Endothelial cell of umbilical vein (primary cell): ENCODE results near the gene MINK1. TPM values are rescaled to one million over a fixed set of nuclear protein-coding genes. Genes with fewer than 3 reads are reported as not detected.

Experiments
- BruUV-seq: library from RNA; stranded (reverse); fragments of 400-500 nt; replicated peaks from 2 replicates; lab custom pipeline; 2021; lab: Mats Ljungman, UMichigan
- CTCF ChIA-PET: fragments of 300-600, 350-600 bp; sonication (Branson Sonifier 250); formaldehyde crosslinking; loops from one replicate; lab custom pipeline; 2021; ENCODE audit warnings: antibody characterized with exemption, inconsistent platforms; lab: Charles Lee
- POLR2A ChIA-PET: fragments of 300-600, 350-600 bp; sonication (Branson Sonifier 250); formaldehyde crosslinking; loops from one replicate; lab custom pipeline; 2021; ENCODE audit warnings: antibody characterized with exemption, inconsistent platforms; lab: Charles Lee
- DNase-seq: peaks from one replicate; pipeline ENCODE4 v3.0.0-alpha.2; 2011; ENCODE audit warnings: low read depth, low spot score
- FAIRE-seq: peaks from 2 replicates; lab custom pipeline; 2011; peaks lifted over from hg19 to GRCh38; lab: Jason Lieb, UNC
- H2AFZ ChIP-seq: 2 replicates; pipeline ENCODE4 v1.6.0; 2012; ENCODE audit warnings: low read depth, low read length, control low read depth, inconsistent platforms
- H3K27ac ChIP-seq: 2 replicates; pipeline ENCODE4 v1.5.1; 2011; ENCODE audit warnings: low read depth, mild to moderate bottlenecking, control low read depth, low read length, moderate library complexity; ENCODE audit not compliant: insufficient read depth
- H3K27me3 ChIP-seq, 2 experiments: 2 replicates each; pipeline versions ENCODE4 v1.6.0 to v1.6.1; 2011; ENCODE audit warnings: low read length in 2 of 2, mixed read lengths in 1 of 2; ENCODE audit not compliant: control insufficient read depth in 2 of 2, insufficient read depth in 2 of 2
- H3K36me3 ChIP-seq, 2 experiments: 2 replicates in 1 of 2; 3 replicates in 1 of 2; pipeline ENCODE4 v1.5.1; 2011; ENCODE audit warnings: low read length in 2 of 2, mild to moderate bottlenecking in 1 of 2, moderate library complexity in 1 of 2; ENCODE audit not compliant: control insufficient read depth in 2 of 2, insufficient read depth in 2 of 2; ENCODE audit errors: extremely low read depth in 1 of 2
- H3K4me1 ChIP-seq: 3 replicates; pipeline ENCODE4 v1.5.1; 2011; ENCODE audit warnings: mild to moderate bottlenecking, low read length; ENCODE audit not compliant: control insufficient read depth, insufficient read depth; ENCODE audit errors: extremely low read depth
- H3K4me2 ChIP-seq: 2 replicates; pipeline ENCODE4 v1.6.1; 2011; ENCODE audit warnings: low read length, control low read depth, mixed read lengths; ENCODE audit not compliant: insufficient read depth
- H3K4me3 ChIP-seq, 3 experiments: fragments of 200-600 bp in 1 of 3; sonication (generic), shearing (Covaris generic) in 1 of 3; replicated peaks in 1 of 3; 2 replicates each; pipeline ENCODE4 v1.5.1; 2011 to 2016; ENCODE audit warnings: control low read depth in 3 of 3, low read length in 3 of 3, mild to moderate bottlenecking in 2 of 3, inconsistent platforms in 1 of 3, low read depth in 1 of 3, moderate library complexity in 1 of 3; ENCODE audit not compliant: insufficient read depth in 1 of 3
- H3K79me2 ChIP-seq: 2 replicates; pipeline ENCODE4 v1.6.0; 2012; ENCODE audit warnings: low read length, inconsistent platforms; ENCODE audit not compliant: control insufficient read depth, insufficient read depth
- H3K9ac ChIP-seq: replicated peaks from 2 replicates; pipeline ENCODE3; 2011; ENCODE audit warnings: low read length, control low read depth; ENCODE audit not compliant: insufficient read depth; ENCODE audit errors: extremely low read depth
- H3K9me1 ChIP-seq: replicated peaks from 3 replicates; pipeline ENCODE4 v1.6.0; 2011; ENCODE audit warnings: mild to moderate bottlenecking, low read length; ENCODE audit not compliant: control insufficient read depth, insufficient read depth; ENCODE audit errors: extremely low read depth
- H3K9me3 ChIP-seq: replicated peaks from 2 replicates; pipeline ENCODE4 v1.5.1; 2012; ENCODE audit warnings: low read length, inconsistent platforms; ENCODE audit not compliant: control insufficient read depth, insufficient read depth
- H4K20me1 ChIP-seq: replicated peaks from 2 replicates; pipeline ENCODE3; 2011; ENCODE audit warnings: mild to moderate bottlenecking, low read length; ENCODE audit not compliant: control insufficient read depth, insufficient read depth; ENCODE audit errors: extremely low read depth
- CTCF ChIP-seq, 2 donors: IDR thresholded peaks; 1 replicate in 1 of 2; 2 replicates in 1 of 2; pipeline ENCODE4 v1.5.1; 2011; ENCODE audit warnings: low read length in 2 of 2, mild to moderate bottlenecking in 2 of 2, moderate library complexity in 2 of 2, control low read depth in 1 of 2, inconsistent platforms in 1 of 2, low read depth in 1 of 2; ENCODE audit not compliant: insufficient read depth in 1 of 2; ENCODE audit errors: extremely low read depth in 1 of 2
- EZH2 ChIP-seq: IDR thresholded peaks from 2 replicates; pipeline ENCODE4 v1.6.1; 2012; ENCODE audit warnings: borderline replicate concordance, low read depth, mild to moderate bottlenecking, moderate library complexity, low read length, inconsistent platforms; ENCODE audit not compliant: severe bottlenecking
- FOS ChIP-seq: IDR thresholded peaks from 2 replicates; pipeline ENCODE4 v1.6.1; 2011; ENCODE audit warnings: mild to moderate bottlenecking, low read length, moderate library complexity, borderline replicate concordance; ENCODE audit not compliant: insufficient read depth
- GATA2 ChIP-seq: IDR thresholded peaks from 2 replicates; pipeline ENCODE4 v1.7.0; 2011; ENCODE audit warnings: low read depth, mild to moderate bottlenecking, moderate library complexity, mixed read lengths, low read length; ENCODE audit not compliant: insufficient read length, insufficient read depth
- JUN ChIP-seq: IDR thresholded peaks from 2 replicates; pipeline ENCODE4 v1.6.1; 2011; ENCODE audit warnings: borderline replicate concordance, low read depth; ENCODE audit not compliant: insufficient read length, insufficient read depth
- MAX ChIP-seq: IDR thresholded peaks from 2 replicates; pipeline ENCODE4 v1.6.1; 2011; ENCODE audit not compliant: insufficient read depth, insufficient read length
- MYC ChIP-seq: IDR thresholded peaks from one replicate; pipeline ENCODE4 v1.6.1; 2011; ENCODE audit warnings: mild to moderate bottlenecking, low read depth, low read length
- POLR2A ChIP-seq: IDR thresholded peaks from 2 replicates; pipeline ENCODE4 v1.6.1; 2012; ENCODE audit warnings: low read depth, mild to moderate bottlenecking, control low read depth, low read length
- POLR2AphosphoS5 ChIP-seq: IDR thresholded peaks from 2 replicates; pipeline ENCODE4 v1.6.1; 2012; ENCODE audit warnings: low read depth, mild to moderate bottlenecking, control low read depth, low read length, moderate library complexity; ENCODE audit not compliant: insufficient read depth
- dilution Hi-C: fragments of 300-500 bp; cut with MboI; formaldehyde crosslinking; loops from one replicate; pipeline ENCODE4 v1.15.0; 2019; ENCODE audit warnings: low sequenced_read_pairs; ENCODE audit not compliant: extremely low pct_ligation_motif_present
- intact Hi-C: fragments of 100-400 bp; cut with micrococcal nuclease; formaldehyde crosslinking; loops from one replicate; pipeline ENCODE4 v1.10.0; 2022
- polyA plus RNA-seq, 4 experiments: library from polyadenylated mRNA; depleted of rRNA in 3 of 4; stranded (reverse) in 3 of 4; unstranded in 1 of 4; fragments of >200 nt; gene quantifications; 2 replicates each; pipeline versions ENCODE4 v1.2.1 to v1.2.3, GENCODE V29; 2011 to 2012; ENCODE audit warnings: missing spikeins in 1 of 4
- total RNA-seq: library from RNA; stranded (reverse); gene quantifications from 2 replicates; pipeline ENCODE4 v1.2.3, GENCODE V29; 2021

MINK1 gene
- total and polyA plus RNA-seq, 2 donors (not counting 3 experiments of a cell fraction or from before 2014, with no cell fraction given), result 53.6 to 89.4 TPM

GRCh38 chr17:4861052-4861451, 27.9 kb downstream of the MINK1 start:
- DNase-seq (no peak), FAIRE-seq (no peak)
- H4K20me1 ChIP-seq, result no peaks in the 10 kb centered on the region
- no TSS peak for BruUV-seq
- H3K4me3 ChIP-seq, result no peak overlapping the region
- dilution Hi-C loops (no loop called here), intact Hi-C loops (no loop called here)
- H3K27me3 ChIP-seq, result no peaks in the 10 kb centered on the region
- ChIA-PET POLR2A (no interaction called here), CTCF (interaction anchor here (1.3 to 1.4 kb wide), 2 partner anchors 12 to 71 kb away, joined by 3 to 7 read pairs; no protein-coding TSS in a partner anchor)
- H3K79me2 ChIP-seq, result peaks cover 35% of the 10 kb centered on the region
- H3K9me3 ChIP-seq, result no peaks in the 10 kb centered on the region
- no peak overlapping the region for H3K9ac ChIP-seq
- H3K9me1 ChIP-seq, result no peaks in the 10 kb centered on the region
- peaks cover 44% of the 10 kb centered on the region for H3K4me1 ChIP-seq
- no peak overlapping the region for H2AFZ ChIP-seq
- TF ChIP-seq EZH2 (no peak), GATA2 (no peak), MAX (no peak), MYC (no peak), FOS (no peak), CTCF (IDR thresholded peaks at IDR 0.05; ENCODE audit: extremely low read depth in 1 of 2, insufficient read depth in 1 of 2, low read depth in 1 of 2, low read length in 2 of 2) (no peak), POLR2A (no peak), JUN (no peak), POLR2AphosphoS5 (no peak)
- H3K4me2 ChIP-seq, result no peak overlapping the region
- peaks cover 0 to 2% of the 10 kb centered on the region in 2 experiments for H3K36me3 ChIP-seq
- no peak overlapping the region for H3K27ac ChIP-seq
